Panc1 (cell line): ENCODE data around the gene HID1. TPM values are rescaled to one million over a fixed set of nuclear protein-coding genes. Genes with fewer than 3 reads are reported as not detected.
A peak's percentile ranks its signal among the peaks of the same experiment; 100 is the strongest.

ENCODE experiments used
- ATAC-seq: fragments of 200-7000 bp; cut with Tn5 transposase; 2 replicates; pipeline ENCODE4 v1.9.1; 2020; ENCODE audit warnings: mild to moderate bottlenecking, moderate library complexity
- BruUV-seq: library from RNA; stranded (reverse); fragments of 400-500 nt; replicated peaks from 2 replicates; lab custom pipeline; 2021; lab: Mats Ljungman, UMichigan
- CTCF ChIA-PET: fragments of 300-600 bp; sonication (Branson Sonifier 250); formaldehyde crosslinking; loops from one replicate; lab custom pipeline; 2022; ENCODE audit warnings: antibody characterized with exemption; lab: Charles Lee
- POLR2A ChIA-PET: fragments of 300-600 bp; sonication (Branson Sonifier 250); formaldehyde crosslinking; loops from one replicate; lab custom pipeline; 2022; ENCODE audit warnings: antibody characterized with exemption; lab: Charles Lee
- DNase-seq: peaks from one replicate; pipeline ENCODE4 v3.0.0-alpha.2; 2010; ENCODE audit warnings: low read depth, low spot score
- H3K27ac ChIP-seq: 2 replicates; pipeline ENCODE4 v1.5.1; 2011; ENCODE audit warnings: mild to moderate bottlenecking, low read length, inconsistent platforms
- H3K27me3 ChIP-seq: fragments of 200-500 bp; sonication (Bioruptor generic); 2 replicates; pipeline ENCODE4 v1.6.0; 2014; ENCODE audit warnings: low read length, inconsistent platforms; ENCODE audit not compliant: control insufficient read depth, insufficient read depth
- H3K36me3 ChIP-seq: fragments of 200-500 bp; sonication (Bioruptor generic); 2 replicates; pipeline ENCODE4 v1.5.1; 2014; ENCODE audit warnings: inconsistent platforms, mild to moderate bottlenecking, low read length, moderate library complexity; ENCODE audit not compliant: control insufficient read depth, insufficient read depth
- H3K4me1 ChIP-seq: 2 replicates; pipeline ENCODE4 v1.5.1; 2011; ENCODE audit warnings: inconsistent platforms, mild to moderate bottlenecking, low read length, moderate library complexity; ENCODE audit not compliant: control insufficient read depth, insufficient read depth
- H3K4me3 ChIP-seq, 2 experiments: 2 replicates each; pipeline ENCODE4 v1.5.1; 2011 to 2012; ENCODE audit warnings: low read depth in 2 of 2, low read length in 2 of 2, mild to moderate bottlenecking in 2 of 2, inconsistent platforms in 1 of 2, moderate library complexity in 1 of 2
- H3K9me3 ChIP-seq: fragments of 200-500 bp; sonication (Bioruptor generic); 2 replicates; pipeline ENCODE4 v1.5.1; 2014; ENCODE audit warnings: low read depth, mild to moderate bottlenecking, inconsistent platforms, low read length, moderate library complexity; ENCODE audit not compliant: control insufficient read depth, insufficient read depth
- CTCF ChIP-seq: fragments of 450-650 bp; IDR thresholded peaks from 2 replicates; pipeline ENCODE4 v1.5.1; 2017; ENCODE audit warnings: mild to moderate bottlenecking
- POLR2AphosphoS5 ChIP-seq: IDR thresholded peaks from 2 replicates; pipeline ENCODE4 v1.6.1; 2012; ENCODE audit warnings: mild to moderate bottlenecking, low read depth, low read length, moderate library complexity
- REST ChIP-seq, 2 experiments: IDR thresholded peaks; 2 replicates each; pipeline ENCODE4 v1.6.1; 2011 to 2012; ENCODE audit warnings: low read depth in 2 of 2, control low read depth in 1 of 2, low read length in 1 of 2, mild to moderate bottlenecking in 1 of 2, moderate library complexity in 1 of 2; ENCODE audit not compliant: insufficient read depth in 1 of 2
- SIN3A ChIP-seq: IDR thresholded peaks from 2 replicates; pipeline ENCODE4 v1.6.1; 2012; ENCODE audit warnings: low read depth, mild to moderate bottlenecking, low read length, moderate library complexity, borderline replicate concordance; ENCODE audit not compliant: insufficient read depth
- TCF7L2 ChIP-seq: IDR thresholded peaks from 2 replicates; pipeline ENCODE4 v1.6.1; 2011; ENCODE audit warnings: mild to moderate bottlenecking, low read depth, low read length, inconsistent platforms
- in situ Hi-C: cut with HindIII; loops from 2 replicates; pipeline ENCODE4 v1.10.0; 2016; ENCODE audit warnings: low sequenced_read_pairs, low pct_unique_long_range_greater_than_20kb
- intact Hi-C: fragments of 100-400 bp; cut with micrococcal nuclease; formaldehyde crosslinking; loops from one replicate; pipeline ENCODE4 v1.10.0; 2022; ENCODE audit not compliant: unreplicated experiment
- total RNA-seq: library from RNA; stranded (reverse); gene quantifications from one replicate; pipeline ENCODE4 v1.2.1, GENCODE V29; 2021; ENCODE audit not compliant: unreplicated experiment

Gene HID1
- total RNA-seq, 1 experiment from 2014 or later, result 10.9 TPM

GRCh38 chr17:74951065-74951464 is 21.5 kb downstream of the HID1 start:
- H3K4me3 ChIP-seq, result no peak overlapping the region
- POLR2A ChIA-PET, result no interaction called here
- TF ChIP-seq CTCF, result no peak
- no peak for TF ChIP-seq POLR2AphosphoS5
- H3K27me3 ChIP-seq, result no peaks in the 10 kb centered on the region
- H3K9me3 ChIP-seq, result no peaks in the 10 kb centered on the region
- no peaks in the 10 kb centered on the region for H3K36me3 ChIP-seq
- H3K4me1 ChIP-seq, result no peaks in the 10 kb centered on the region
- H3K27ac ChIP-seq, result no peak overlapping the region
- CTCF ChIA-PET, result no interaction called here
- DNase-seq, result no peak
- intact Hi-C loops, result no loop called here
- no peak for ATAC-seq
- BruUV-seq, result no TSS peak
- in situ Hi-C loops, result no loop called here

GRCh38 chr17:74950207-74950606 is 22.4 kb downstream of the HID1 start:
- Histone ChIP-seq H3K4me3 (no peak overlapping the region), H3K36me3 (no peaks in the 10 kb centered on the region), H3K27me3 (no peaks in the 10 kb centered on the region), H3K4me1 (no peaks in the 10 kb centered on the region), H3K27ac (no peak overlapping the region), H3K9me3 (no peaks in the 10 kb centered on the region)
- in situ Hi-C loops (no loop called here), intact Hi-C loops (no loop called here)
- ChIA-PET CTCF (interaction anchor here (0.9 kb wide), 1 partner anchor 26 kb away, joined by 3 read pairs; the partner anchor contains the start of gene OTOP2), POLR2A (no interaction called here)
- ATAC-seq (peak; percentile 31), DNase-seq (no peak)
- no peak for TF ChIP-seq REST (IDR thresholded peaks at IDR 0.05; ENCODE audit: insufficient read depth in 1 of 2, low read depth in 2 of 2, low read length in 1 of 2)
- no peak for TF ChIP-seq CTCF
- TF ChIP-seq POLR2AphosphoS5, result no peak
- TF ChIP-seq TCF7L2, result no peak
- no peak for TF ChIP-seq SIN3A
- no TSS peak for BruUV-seq
